ENCODE results near the gene RABGEF1. TPM values are rescaled to one million over a fixed set of nuclear protein-coding genes. Genes with fewer than 3 reads are reported as not detected.

The RABGEF1 gene
- total RNA-seq, 4 donors from 2014 or later: 34.3 to 45.4 (median 37.1) TPM

- Histone ChIP-seq H3K36me3 (peaks cover 7 to 89% (median 61%) of the 10 kb centered on the region in 4 donors), H3K27ac (replicated peaks in 1 of 4) (no peak overlapping the region), H3K27me3 (no peaks in the 10 kb centered on the region), H3K4me1 (no peaks in the 10 kb centered on the region), H3K4me3 (no peak overlapping the region), H3K9me3 (no peaks in the 10 kb centered on the region)
- intact Hi-C loops (cut with DNase I): no loop called here
- DNase-seq (ENCODE audit: extremely low spot score): no peak
- 95% methylated on average over 5 of the region's 6 CpGs for WGBS
- TF ChIP-seq POLR2AphosphoS5 (IDR thresholded peaks at IDR 0.05): no peak
- no peak for TF ChIP-seq POLR2A (IDR thresholded peaks at IDR 0.05; ENCODE audit: low read depth)
- TF ChIP-seq CTCF (IDR thresholded peaks at IDR 0.05): no peak
- no peak for TF ChIP-seq EP300 (IDR thresholded peaks at IDR 0.05)
Observed at GRCh38 chr7:66790196-66790595, 49.7 kb downstream of the RABGEF1 start.

GRCh38 chr7:66790725-66791124, 50.2 kb downstream of the RABGEF1 start:
- Histone ChIP-seq H3K4me3 (no peak overlapping the region), H3K4me1 (no peaks in the 10 kb centered on the region), H3K27me3 (no peaks in the 10 kb centered on the region), H3K9me3 (no peaks in the 10 kb centered on the region), H3K36me3 (peaks cover 10 to 89% (median 62%) of the 10 kb centered on the region in 4 donors), H3K27ac (replicated peaks in 1 of 4) (no peak overlapping the region)
- intact Hi-C loops (cut with DNase I): no loop called here
- WGBS: 98% methylated on average over 3 of the region's 3 CpGs
- TF ChIP-seq CTCF (IDR thresholded peaks at IDR 0.05): no peak
- TF ChIP-seq POLR2A (IDR thresholded peaks at IDR 0.05; ENCODE audit: low read depth): no peak
- TF ChIP-seq EP300 (IDR thresholded peaks at IDR 0.05): no peak
- TF ChIP-seq POLR2AphosphoS5 (IDR thresholded peaks at IDR 0.05): no peak
- DNase-seq (ENCODE audit: extremely low spot score): no peak

- WGBS: 93% methylated on average over 8 of the region's 8 CpGs
- no peak overlapping the region for H3K27ac ChIP-seq (replicated peaks in 1 of 4)
- no peaks in the 10 kb centered on the region for H3K4me1 ChIP-seq
- intact Hi-C loops (cut with DNase I): no loop called here
- no peak for TF ChIP-seq EP300 (IDR thresholded peaks at IDR 0.05)
- no peak for TF ChIP-seq POLR2A (IDR thresholded peaks at IDR 0.05; ENCODE audit: low read depth)
- no peak for TF ChIP-seq POLR2AphosphoS5 (IDR thresholded peaks at IDR 0.05)
- TF ChIP-seq CTCF (IDR thresholded peaks at IDR 0.05): no peak
- peaks cover 65 to 97% (median 92%) of the 10 kb centered on the region in 4 donors for H3K36me3 ChIP-seq
- H3K9me3 ChIP-seq: no peaks in the 10 kb centered on the region
- DNase-seq (ENCODE audit: extremely low spot score): no peak
- no peaks in the 10 kb centered on the region for H3K27me3 ChIP-seq
- H3K4me3 ChIP-seq: no peak overlapping the region
Observed at GRCh38 chr7:66800591-66800990, 60.1 kb downstream of the RABGEF1 start.

- peaks cover 60 to 97% (median 92%) of the 10 kb centered on the region in 4 donors for H3K36me3 ChIP-seq
- H3K27ac ChIP-seq (replicated peaks in 1 of 4): peak overlapping the region in 1 of 4 donors; percentile 42
Observed at GRCh38 chr7:66804001-66804400, 63.5 kb downstream of the RABGEF1 start.

More at GRCh38 chr7:66804001-66804400, 63.5 kb downstream of the RABGEF1 start:
- Histone ChIP-seq H3K4me1 (no peaks in the 10 kb centered on the region), H3K4me3 (no peak overlapping the region), H3K9me3 (no peaks in the 10 kb centered on the region), H3K27me3 (no peaks in the 10 kb centered on the region)
- TF ChIP-seq EP300 (IDR thresholded peaks at IDR 0.05) (no peak), CTCF (IDR thresholded peaks at IDR 0.05) (no peak), POLR2A (IDR thresholded peaks at IDR 0.05; ENCODE audit: low read depth) (no peak), POLR2AphosphoS5 (IDR thresholded peaks at IDR 0.05) (no peak)
- intact Hi-C loops (cut with DNase I): no loop called here
- no peak for DNase-seq (ENCODE audit: extremely low spot score)
- 57% methylated on average over 4 of the region's 4 CpGs for WGBS
